Peyer's patch (tissue), 4 donors: ENCODE data around the gene CDH4. TPM values are rescaled to one million over a fixed set of nuclear protein-coding genes. Genes with fewer than 3 reads are reported as not detected.

Experiments used
- DNase-seq, 3 donors: peaks; one replicate each; pipeline ENCODE4 v3.0.0-alpha.2; 2017 to 2019
- H3K27ac ChIP-seq, 4 donors: fragments of 200-600 bp; sonication (generic); one replicate each; pipeline ENCODE4 v1.5.1; 2016 to 2019
- H3K27me3 ChIP-seq, 2 donors: fragments of 200-600 bp; sonication (generic); one replicate each; pipeline ENCODE4 v1.5.1; 2019
- H3K36me3 ChIP-seq, 3 donors: fragments of 200-600 bp; sonication (generic); one replicate each; pipeline ENCODE4 v1.5.1; 2016 to 2019
- H3K4me1 ChIP-seq, 4 donors: fragments of 200-600 bp; sonication (generic); one replicate each; pipeline ENCODE4 v1.5.1; 2016 to 2019
- H3K4me3 ChIP-seq, 4 donors: fragments of 200-600 bp; sonication (generic); 1 replicate in 3 of 4; 2 replicates in 1 of 4; pipeline ENCODE4 v1.5.1; 2016 to 2019; ENCODE audit warnings: mild to moderate bottlenecking in 1 of 4
- H3K9me3 ChIP-seq, 4 donors: fragments of 200-600 bp; sonication (generic); one replicate each; pipeline ENCODE4 v1.5.1; 2016 to 2019; ENCODE audit warnings: mild to moderate bottlenecking in 1 of 4
- POLR2A ChIP-seq, 2 donors: fragments of 450-650 bp; IDR thresholded peaks; one replicate each; pipeline ENCODE4 v1.5.1; 2017; ENCODE audit warnings: antibody characterized with exemption in 2 of 2, mild to moderate bottlenecking in 2 of 2, moderate library complexity in 2 of 2
- total RNA-seq, 4 donors: library from RNA; depleted of rRNA; stranded (reverse); fragments of >200 nt; gene quantifications; one replicate each; pipeline ENCODE4 v1.1.0, GENCODE V29; 2016
- TF ChIP-seq, protein P1 (sequence below), 6 experiments: fragments of 450-650 bp in 4 of 6; fragments of 200-600 bp in 2 of 6; sonication (generic) in 1 of 6; IDR thresholded peaks; one replicate each; pipeline ENCODE4 v1.5.1; 2017 to 2019; ENCODE audit warnings: antibody characterized with exemption in 6 of 6, mild to moderate bottlenecking in 3 of 6, moderate library complexity in 1 of 6

Gene CDH4
- total RNA-seq, 4 donors from 2014 or later = 0.27 TPM; not detected in 3

DNA sequence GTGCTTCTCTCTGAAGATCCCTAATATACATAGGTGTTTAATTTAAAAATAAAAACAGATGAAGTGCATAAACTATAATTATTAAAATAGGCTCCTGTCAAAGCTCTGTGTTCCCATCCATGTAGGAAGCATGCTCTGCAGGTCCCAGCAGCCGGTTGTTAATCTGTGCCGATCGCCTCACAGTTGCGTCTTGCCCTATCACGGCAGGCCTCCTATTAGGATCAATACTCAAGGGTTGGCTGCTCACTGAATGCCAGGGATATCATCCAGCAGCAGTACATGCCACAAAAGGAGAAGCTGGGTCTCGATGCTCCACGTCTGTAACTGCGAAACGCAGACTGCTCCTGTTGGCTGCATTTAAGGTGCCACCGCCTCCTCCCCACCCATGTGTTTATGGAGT lies 369.8 kb downstream of the CDH4 start:
- no peak for DNase-seq
- Histone ChIP-seq H3K27ac (no peak overlapping the region), H3K36me3 (no peaks in the 10 kb centered on the region), H3K4me3 (no peak overlapping the region), H3K27me3 (no peaks in the 10 kb centered on the region), H3K4me1 (no peaks in the 10 kb centered on the region), H3K9me3 (no peaks in the 10 kb centered on the region)
- no peak for TF ChIP-seq POLR2A (IDR thresholded peaks at IDR 0.05)
- TF ChIP-seq, protein P1, sequence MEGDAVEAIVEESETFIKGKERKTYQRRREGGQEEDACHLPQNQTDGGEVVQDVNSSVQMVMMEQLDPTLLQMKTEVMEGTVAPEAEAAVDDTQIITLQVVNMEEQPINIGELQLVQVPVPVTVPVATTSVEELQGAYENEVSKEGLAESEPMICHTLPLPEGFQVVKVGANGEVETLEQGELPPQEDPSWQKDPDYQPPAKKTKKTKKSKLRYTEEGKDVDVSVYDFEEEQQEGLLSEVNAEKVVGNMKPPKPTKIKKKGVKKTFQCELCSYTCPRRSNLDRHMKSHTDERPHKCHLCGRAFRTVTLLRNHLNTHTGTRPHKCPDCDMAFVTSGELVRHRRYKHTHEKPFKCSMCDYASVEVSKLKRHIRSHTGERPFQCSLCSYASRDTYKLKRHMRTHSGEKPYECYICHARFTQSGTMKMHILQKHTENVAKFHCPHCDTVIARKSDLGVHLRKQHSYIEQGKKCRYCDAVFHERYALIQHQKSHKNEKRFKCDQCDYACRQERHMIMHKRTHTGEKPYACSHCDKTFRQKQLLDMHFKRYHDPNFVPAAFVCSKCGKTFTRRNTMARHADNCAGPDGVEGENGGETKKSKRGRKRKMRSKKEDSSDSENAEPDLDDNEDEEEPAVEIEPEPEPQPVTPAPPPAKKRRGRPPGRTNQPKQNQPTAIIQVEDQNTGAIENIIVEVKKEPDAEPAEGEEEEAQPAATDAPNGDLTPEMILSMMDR (IDR thresholded peaks at IDR 0.05) = no peak

DNA sequence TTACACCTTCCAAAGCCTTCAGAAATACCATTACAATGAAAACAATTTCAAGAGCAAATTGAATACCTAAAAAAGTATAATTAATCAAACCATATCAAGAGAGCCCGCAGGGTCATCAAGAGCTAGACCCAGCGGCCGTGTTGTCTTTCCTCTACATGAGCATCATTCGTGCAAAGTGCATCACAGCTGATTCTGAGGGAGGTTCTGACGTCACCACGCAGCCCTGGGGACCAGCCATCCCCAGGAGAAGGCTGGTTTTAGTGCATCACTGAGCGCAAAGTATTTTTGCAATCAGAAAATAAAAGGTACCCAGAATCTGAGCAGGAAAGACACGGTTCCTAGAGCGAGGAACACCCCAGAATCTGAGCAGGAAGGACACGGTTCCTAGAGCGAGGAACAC lies 371.4 kb downstream of the CDH4 start:
- TF ChIP-seq POLR2A (IDR thresholded peaks at IDR 0.05) = no peak
- TF ChIP-seq, protein P1 (IDR thresholded peaks at IDR 0.05) = no peak
- H3K36me3 ChIP-seq = no peaks in the 10 kb centered on the region
- no peak for DNase-seq
- H3K4me1 ChIP-seq = no peaks in the 10 kb centered on the region
- no peak overlapping the region for H3K27ac ChIP-seq
- H3K4me3 ChIP-seq = no peak overlapping the region
- H3K9me3 ChIP-seq = no peaks in the 10 kb centered on the region
- H3K27me3 ChIP-seq = no peaks in the 10 kb centered on the region

DNA sequence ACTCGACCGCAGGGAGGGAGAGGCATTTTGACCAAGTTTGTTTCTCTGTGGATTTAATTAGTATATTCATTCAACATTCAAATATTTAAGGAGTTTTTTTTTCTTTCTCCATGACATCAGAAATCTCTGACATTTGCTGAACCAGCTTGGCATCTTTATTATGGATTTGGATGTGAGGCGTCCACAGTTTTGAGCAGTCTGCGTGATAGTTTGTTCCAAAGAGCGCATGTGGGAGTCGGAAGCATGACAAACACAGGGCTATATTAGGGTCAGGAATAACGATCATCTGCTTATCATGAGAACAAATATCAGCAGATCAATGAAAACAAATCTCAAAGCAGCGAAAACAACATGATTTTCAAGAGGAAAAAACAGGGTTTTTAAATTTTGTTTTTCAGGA lies 373.2 kb downstream of the CDH4 start:
- Histone ChIP-seq H3K27me3 (no peaks in the 10 kb centered on the region), H3K4me3 (no peak overlapping the region), H3K27ac (no peak overlapping the region), H3K9me3 (no peaks in the 10 kb centered on the region), H3K36me3 (no peaks in the 10 kb centered on the region), H3K4me1 (no peaks in the 10 kb centered on the region)
- DNase-seq = no peak
- TF ChIP-seq, protein P1 (IDR thresholded peaks at IDR 0.05) = no peak
- TF ChIP-seq POLR2A (IDR thresholded peaks at IDR 0.05) = no peak

DNA sequence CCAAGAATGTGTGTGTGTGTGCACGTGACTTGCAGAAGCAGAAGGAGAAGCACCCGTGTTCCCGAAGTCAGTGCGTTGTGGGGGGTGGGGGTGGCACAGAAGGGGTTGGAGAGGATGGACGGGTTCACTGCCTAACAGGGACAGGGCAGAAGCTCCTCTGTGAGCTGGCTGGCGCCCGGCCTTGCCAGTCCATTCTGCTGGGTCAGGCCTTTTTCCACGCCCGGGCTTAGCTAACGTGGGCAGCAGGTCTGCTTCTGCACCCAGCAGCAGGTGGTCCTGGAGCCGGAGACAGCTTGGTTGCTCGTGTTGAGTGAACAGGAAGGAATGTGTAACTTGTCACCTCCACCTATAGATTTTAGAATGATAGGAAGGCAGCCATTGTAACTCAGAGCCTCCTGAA lies 374.4 kb downstream of the CDH4 start:
- TF ChIP-seq POLR2A (IDR thresholded peaks at IDR 0.05) = no peak
- TF ChIP-seq, protein P1 (IDR thresholded peaks at IDR 0.05) = no peak
- H3K36me3 ChIP-seq = no peaks in the 10 kb centered on the region
- H3K27me3 ChIP-seq = no peaks in the 10 kb centered on the region
- H3K4me3 ChIP-seq = no peak overlapping the region
- no peak overlapping the region for H3K27ac ChIP-seq
- no peak for DNase-seq
- no peaks in the 10 kb centered on the region for H3K9me3 ChIP-seq
- no peaks in the 10 kb centered on the region for H3K4me1 ChIP-seq

DNA sequence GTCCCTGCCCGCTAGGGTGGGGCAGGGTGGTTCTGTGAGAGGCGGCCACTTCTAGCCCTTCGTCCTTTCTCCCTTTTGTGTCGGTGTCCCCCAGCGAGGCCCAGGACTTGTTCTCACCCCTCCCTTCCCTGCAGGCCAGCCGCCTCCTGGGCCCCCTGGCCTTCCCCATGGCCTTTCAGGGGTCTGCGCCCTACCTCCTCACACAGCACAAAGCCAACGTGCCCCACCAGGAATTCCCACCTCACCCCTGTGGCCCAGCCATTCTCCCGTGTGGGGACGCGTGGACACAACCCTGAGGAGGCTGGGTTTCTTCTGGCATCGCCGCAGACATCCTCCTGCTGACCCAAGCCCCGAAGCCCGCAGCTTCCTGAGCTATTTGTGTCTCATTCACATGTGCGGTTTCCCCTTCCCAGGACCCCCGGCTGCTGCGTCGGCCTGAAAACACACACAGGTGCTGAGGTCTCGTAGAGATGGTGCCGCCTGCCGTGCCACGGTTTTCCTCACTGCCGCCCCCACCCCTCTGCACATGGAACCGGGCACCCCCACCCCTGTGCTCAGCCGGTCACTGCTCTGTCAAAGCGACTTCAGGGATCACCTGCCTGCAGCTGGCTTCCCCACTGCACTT lies 375.8 kb downstream of the CDH4 start:
- no peak overlapping the region for H3K4me3 ChIP-seq
- TF ChIP-seq, protein P1 (IDR thresholded peaks at IDR 0.05) = no peak
- TF ChIP-seq POLR2A (IDR thresholded peaks at IDR 0.05) = no peak
- H3K27me3 ChIP-seq = no peaks in the 10 kb centered on the region
- H3K9me3 ChIP-seq = no peaks in the 10 kb centered on the region
- no peaks in the 10 kb centered on the region for H3K4me1 ChIP-seq
- no peak for DNase-seq
- H3K36me3 ChIP-seq = no peaks in the 10 kb centered on the region
- no peak overlapping the region for H3K27ac ChIP-seq

DNA sequence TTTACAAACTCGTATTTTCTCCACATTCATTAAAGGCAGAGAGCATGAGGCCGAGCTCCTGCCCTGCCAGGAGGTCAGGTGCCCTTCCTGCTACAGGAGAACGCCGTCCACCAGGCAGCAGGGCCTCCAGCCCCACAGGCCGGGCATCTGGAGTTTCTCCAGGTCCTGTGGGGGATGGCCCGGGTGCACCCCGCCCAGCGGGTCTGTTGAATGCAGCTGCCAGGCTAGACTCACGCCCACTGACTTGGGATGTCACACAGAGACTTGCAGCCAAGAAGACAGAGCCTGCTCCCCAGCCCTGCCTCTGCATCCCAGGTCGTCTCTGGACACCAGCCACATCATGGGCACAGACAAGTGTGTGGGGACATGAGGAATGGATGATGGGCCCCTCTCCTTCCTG lies 376.4 kb downstream of the CDH4 start:
- Histone ChIP-seq H3K4me1 (no peaks in the 10 kb centered on the region), H3K4me3 (no peak overlapping the region), H3K36me3 (no peaks in the 10 kb centered on the region), H3K9me3 (no peaks in the 10 kb centered on the region), H3K27ac (no peak overlapping the region), H3K27me3 (no peaks in the 10 kb centered on the region)
- DNase-seq = no peak
- TF ChIP-seq, protein P1 (IDR thresholded peaks at IDR 0.05) = no peak
- no peak for TF ChIP-seq POLR2A (IDR thresholded peaks at IDR 0.05)
